Effector memory CD4-positive, alpha-beta T cell (primary cell): ENCODE results near the gene ENOX1.

Experiments used
- DNase-seq, 3 donors: peaks; one replicate each; pipeline ENCODE4 v3.0.0-alpha.2; 2020
- H3K27ac ChIP-seq: 2 replicates; pipeline ENCODE4 v1.7.0; 2013; ENCODE audit warnings: mild to moderate bottlenecking, low read length, moderate library complexity; ENCODE audit not compliant: insufficient read depth, poor library complexity, severe bottlenecking
- H3K27me3 ChIP-seq: replicated peaks from 2 replicates; pipeline ENCODE4 v1.7.0; 2013; ENCODE audit warnings: mild to moderate bottlenecking, low read length; ENCODE audit not compliant: insufficient read depth, control insufficient read depth, poor library complexity, severe bottlenecking
- H3K36me3 ChIP-seq: 2 replicates; pipeline ENCODE4 v1.7.0; 2013; ENCODE audit warnings: mild to moderate bottlenecking, low read length, moderate library complexity; ENCODE audit not compliant: control insufficient read depth, insufficient read depth
- H3K4me1 ChIP-seq: 2 replicates; pipeline ENCODE4 v1.7.0; 2013; ENCODE audit warnings: low read length, mild to moderate bottlenecking; ENCODE audit not compliant: control insufficient read depth, insufficient read depth, poor library complexity, severe bottlenecking
- H3K4me3 ChIP-seq: 2 replicates; pipeline ENCODE4 v1.7.0; 2013; ENCODE audit warnings: low read length, low read depth, mild to moderate bottlenecking; ENCODE audit not compliant: insufficient read depth, poor library complexity, severe bottlenecking
- H3K9me3 ChIP-seq: 2 replicates; pipeline ENCODE4 v1.7.0; 2013; ENCODE audit warnings: mild to moderate bottlenecking, low read length, moderate library complexity; ENCODE audit not compliant: control insufficient read depth

ENOX1 gene

DNA sequence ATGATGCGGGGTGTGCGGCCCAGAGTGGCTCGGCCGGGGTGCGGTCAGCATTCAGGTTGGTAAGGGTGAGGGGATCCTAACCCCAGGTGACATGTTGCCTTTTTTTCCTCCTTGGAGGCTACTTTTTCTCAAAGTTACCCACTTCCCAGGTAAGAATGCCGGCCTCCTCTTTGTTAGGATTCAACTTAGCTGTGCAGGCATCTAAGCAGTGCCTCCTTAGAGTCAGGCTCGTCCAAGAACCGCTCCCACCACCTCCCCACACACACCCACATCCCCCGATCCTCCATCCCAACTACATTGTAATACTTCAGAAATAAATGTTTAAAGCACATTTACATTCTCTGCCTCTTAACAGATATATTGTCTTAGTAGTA lies 733 bp upstream of the ENOX1 start:
- Histone ChIP-seq H3K27ac (no peak overlapping the region), H3K27me3 (peaks cover 6% of the 10 kb centered on the region), H3K4me3 (peak overlapping the region; percentile 67), H3K9me3 (no peaks in the 10 kb centered on the region), H3K4me1 (peaks cover 7% of the 10 kb centered on the region), H3K36me3 (no peaks in the 10 kb centered on the region)
- DNase-seq: no peak

DNA sequence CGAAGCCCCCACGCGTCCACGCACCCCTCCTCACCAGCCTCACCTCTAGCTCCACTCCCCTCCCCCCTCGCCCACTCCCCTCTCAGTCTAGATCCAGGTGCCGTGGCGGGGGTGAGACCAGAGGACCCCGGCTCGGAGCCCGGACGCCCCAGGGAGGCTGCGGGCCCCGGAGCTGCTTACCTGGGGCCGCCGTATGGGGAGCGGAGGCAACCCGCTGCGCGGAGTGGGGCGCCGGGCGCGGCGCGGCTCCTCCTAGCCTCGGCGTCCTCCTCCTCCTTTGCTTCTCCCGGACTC lies 353 bp downstream of the ENOX1 start:
- Histone ChIP-seq H3K27me3 (peaks cover 6% of the 10 kb centered on the region), H3K36me3 (no peaks in the 10 kb centered on the region), H3K4me3 (peak overlapping the region; percentile 67), H3K27ac (no peak overlapping the region), H3K4me1 (peaks cover 7% of the 10 kb centered on the region), H3K9me3 (no peaks in the 10 kb centered on the region)
- DNase-seq: no peak

DNA sequence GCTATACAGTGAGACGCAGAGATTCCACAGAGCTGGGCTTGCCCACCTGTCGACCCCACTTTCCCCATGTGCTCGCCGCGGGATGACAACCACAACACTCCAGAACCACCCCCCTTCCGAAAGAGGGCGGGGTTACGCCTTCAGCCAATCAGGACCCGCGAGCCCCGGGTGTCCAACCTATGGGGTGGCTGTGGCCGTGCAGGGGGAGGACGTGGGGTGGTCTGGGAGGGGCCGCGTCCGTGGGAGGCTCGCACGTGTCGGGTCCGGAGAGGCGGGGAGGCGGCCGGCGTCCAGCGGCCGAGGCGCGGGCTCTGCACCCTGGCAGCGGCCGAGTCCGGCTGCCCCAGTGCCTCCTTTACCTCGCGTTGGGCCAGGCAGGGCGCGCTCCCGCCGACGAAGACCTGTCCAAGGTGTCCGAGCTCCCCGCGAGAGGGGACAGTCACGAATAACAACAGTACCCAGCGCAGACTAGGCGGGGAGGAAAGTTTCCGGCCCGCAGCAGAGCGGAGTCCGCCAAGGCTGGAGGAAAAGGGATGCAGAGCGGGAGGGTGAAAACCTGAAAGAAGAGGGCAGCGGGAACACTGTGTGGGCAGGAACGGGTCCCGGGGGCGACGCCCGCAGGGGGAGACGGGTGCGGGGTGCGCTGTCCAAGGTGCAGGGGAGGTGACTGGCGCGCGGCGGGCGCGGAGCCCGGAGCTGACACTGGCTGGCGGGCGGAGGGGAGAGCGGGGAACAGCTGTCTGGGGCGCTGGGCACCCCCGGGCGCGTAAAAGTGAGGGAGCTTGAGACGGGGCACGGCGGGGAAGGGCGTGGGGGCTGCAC lies 911 bp downstream of the ENOX1 start:
- Histone ChIP-seq H3K9me3 (no peaks in the 10 kb centered on the region), H3K36me3 (no peaks in the 10 kb centered on the region), H3K4me3 (peak overlapping the region; percentile 67), H3K4me1 (peaks cover 7% of the 10 kb centered on the region), H3K27me3 (peaks cover 6% of the 10 kb centered on the region), H3K27ac (no peak overlapping the region)
- DNase-seq: no peak

DNA sequence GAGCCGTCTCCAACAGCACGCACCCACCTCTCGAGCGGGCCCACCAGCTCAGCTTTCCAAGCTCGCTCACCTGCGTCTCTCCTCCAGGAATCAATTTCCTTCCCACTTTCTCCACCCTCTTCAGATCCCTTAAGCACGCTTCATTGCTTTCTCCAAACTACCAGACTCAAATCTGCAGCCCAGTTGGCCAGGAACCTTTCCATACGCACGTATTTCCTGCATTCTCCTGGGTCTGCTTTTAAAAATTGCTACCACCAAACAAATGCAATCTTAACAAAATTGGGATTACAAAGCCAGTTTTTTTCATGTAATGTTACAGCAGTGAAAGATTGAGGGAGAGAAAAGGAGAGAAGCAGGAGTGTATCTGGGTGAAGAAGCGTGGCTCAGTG lies 1.5 kb downstream of the ENOX1 start:
- Histone ChIP-seq H3K4me3 (no peak overlapping the region), H3K27ac (no peak overlapping the region), H3K27me3 (peaks cover 6% of the 10 kb centered on the region), H3K4me1 (peaks cover 7% of the 10 kb centered on the region), H3K9me3 (no peaks in the 10 kb centered on the region), H3K36me3 (no peaks in the 10 kb centered on the region)
- no peak for DNase-seq

DNA sequence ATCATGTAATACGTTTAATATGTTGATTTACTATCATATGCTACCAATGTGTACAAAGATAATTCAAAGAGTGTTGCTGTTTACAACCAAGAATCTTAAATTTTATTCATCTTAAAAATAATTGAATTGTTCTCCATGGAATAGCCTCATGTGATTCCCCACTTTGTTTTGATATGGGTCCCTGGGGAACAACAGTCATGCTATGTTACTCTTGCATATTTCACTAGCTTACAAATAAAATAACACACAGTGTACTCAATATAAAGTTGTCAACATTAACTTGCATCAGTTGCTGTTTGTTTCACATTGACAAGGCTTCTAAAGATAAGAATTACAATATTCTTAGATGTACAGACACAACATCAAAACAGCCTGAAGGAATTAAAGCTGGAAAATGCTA lies 2.3 kb downstream of the ENOX1 start:
- Histone ChIP-seq H3K4me1 (peaks cover 7% of the 10 kb centered on the region), H3K4me3 (no peak overlapping the region), H3K27ac (no peak overlapping the region), H3K27me3 (peaks cover 6% of the 10 kb centered on the region), H3K36me3 (no peaks in the 10 kb centered on the region), H3K9me3 (no peaks in the 10 kb centered on the region)
- DNase-seq: no peak

DNA sequence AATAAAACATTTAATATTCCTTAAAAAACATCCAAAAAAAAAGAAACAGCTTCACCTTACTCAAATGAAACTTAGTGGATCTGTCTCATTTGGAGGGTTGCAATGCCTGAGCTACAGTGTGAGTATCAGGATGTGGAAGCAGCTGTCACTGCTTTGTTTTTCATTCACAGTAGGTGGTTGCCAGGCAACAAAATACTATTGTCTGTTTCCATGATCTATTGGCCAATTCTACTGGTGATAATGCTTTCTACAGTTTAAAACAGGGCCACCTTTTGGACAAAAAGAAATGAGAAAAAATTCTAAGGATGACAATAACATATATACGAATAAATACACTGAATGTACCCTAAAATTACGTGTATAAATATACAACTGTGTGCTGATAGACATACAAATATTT lies 3.0 kb downstream of the ENOX1 start:
- Histone ChIP-seq H3K36me3 (no peaks in the 10 kb centered on the region), H3K27ac (no peak overlapping the region), H3K4me1 (peaks cover 7% of the 10 kb centered on the region), H3K9me3 (no peaks in the 10 kb centered on the region), H3K27me3 (peaks cover 6% of the 10 kb centered on the region), H3K4me3 (no peak overlapping the region)
- DNase-seq: no peak

DNA sequence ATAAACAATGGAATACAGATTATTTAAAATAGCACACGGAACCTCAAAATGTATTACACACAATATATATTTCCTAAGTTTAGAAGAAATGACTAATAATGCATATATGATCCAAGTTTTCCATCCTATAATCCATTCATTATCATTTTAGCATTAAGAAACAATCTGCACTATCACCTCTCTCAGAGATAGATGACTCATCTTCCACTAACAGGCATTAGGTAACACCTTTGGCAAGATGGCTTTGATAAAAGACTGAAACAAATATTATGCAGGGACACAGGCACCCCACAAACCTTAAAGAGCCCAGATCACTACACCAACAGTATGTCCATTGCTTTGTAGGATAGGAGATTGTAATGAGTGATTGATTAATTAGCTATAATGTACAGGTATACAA lies 4.1 kb downstream of the ENOX1 start:
- Histone ChIP-seq H3K9me3 (no peaks in the 10 kb centered on the region), H3K27me3 (peaks cover 3% of the 10 kb centered on the region), H3K4me3 (no peak overlapping the region), H3K4me1 (peaks cover 7% of the 10 kb centered on the region), H3K36me3 (no peaks in the 10 kb centered on the region), H3K27ac (no peak overlapping the region)
- DNase-seq: no peak

DNA sequence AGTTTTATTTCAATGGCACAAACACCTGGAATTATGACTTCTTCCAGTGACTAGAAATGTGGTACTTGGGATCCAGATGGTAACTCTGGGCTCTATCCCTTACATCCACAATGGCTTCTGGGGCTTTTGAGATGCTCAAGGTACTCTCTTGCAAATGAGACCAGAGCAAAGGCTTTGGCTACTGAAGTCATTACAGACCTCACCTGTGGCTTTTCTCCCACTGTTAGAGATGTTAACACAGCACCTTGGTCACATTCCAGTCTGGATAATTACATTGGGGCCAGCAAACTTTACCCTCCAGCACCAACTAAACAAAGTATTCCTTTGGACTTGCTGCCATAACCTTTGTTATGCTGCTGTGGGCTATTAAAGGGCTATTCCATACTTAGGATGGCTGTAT lies 6.1 kb downstream of the ENOX1 start:
- Histone ChIP-seq H3K36me3 (no peaks in the 10 kb centered on the region), H3K4me1 (peaks cover under 1% of the 10 kb centered on the region), H3K27me3 (no peaks in the 10 kb centered on the region), H3K4me3 (no peak overlapping the region), H3K9me3 (no peaks in the 10 kb centered on the region), H3K27ac (no peak overlapping the region)
- no peak for DNase-seq

DNA sequence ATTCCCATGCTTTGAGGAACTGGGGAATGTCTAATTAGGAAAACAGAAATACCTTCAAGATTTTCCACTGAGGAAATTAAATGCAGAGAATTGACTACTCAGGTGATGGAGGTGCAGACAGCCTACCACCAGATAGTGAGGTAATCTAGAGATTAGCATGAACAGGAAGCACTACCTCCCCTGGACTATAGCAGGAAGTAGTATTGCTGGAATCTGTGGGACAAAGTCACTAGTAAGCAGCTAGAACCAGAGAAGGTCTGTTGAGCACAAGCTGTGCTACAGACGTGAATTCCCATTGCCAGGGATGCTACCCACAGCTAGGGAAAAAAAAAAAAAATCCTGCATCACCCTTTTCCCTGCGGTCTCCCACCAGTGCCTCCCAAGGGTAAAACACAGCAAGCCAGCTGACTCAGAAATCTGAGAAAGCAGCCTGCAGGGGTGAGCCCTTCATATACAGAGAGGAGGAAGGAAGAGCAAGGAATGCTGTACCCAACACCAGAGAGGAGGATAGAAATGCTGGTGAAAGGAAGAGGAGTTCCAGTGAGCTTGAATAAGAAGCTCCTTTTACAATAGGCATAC lies 10.2 kb downstream of the ENOX1 start:
- no peak for DNase-seq
- H3K4me3 ChIP-seq: no peak overlapping the region

DNA sequence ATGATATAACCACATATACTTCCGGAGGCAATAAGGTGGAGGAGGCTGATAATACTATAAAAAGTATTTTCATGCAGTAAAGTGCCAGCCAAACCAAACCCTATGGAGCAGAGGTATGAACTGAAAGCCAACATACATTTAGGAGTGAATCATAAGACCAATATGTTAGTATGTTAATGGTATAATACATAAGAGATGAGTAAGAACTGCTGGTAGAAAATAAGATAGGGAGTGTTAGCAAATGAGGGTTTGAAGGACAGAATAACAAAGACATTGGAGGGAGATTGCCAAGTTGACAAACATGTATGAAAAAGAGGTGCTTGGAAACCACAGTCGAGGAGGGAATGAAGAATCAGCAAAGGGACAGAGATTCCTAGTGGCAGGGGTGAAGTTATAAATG lies 10.8 kb downstream of the ENOX1 start:
- H3K9me3 ChIP-seq: no peaks in the 10 kb centered on the region
- H3K4me1 ChIP-seq: no peaks in the 10 kb centered on the region
- no peaks in the 10 kb centered on the region for H3K27me3 ChIP-seq
- DNase-seq: no peak
- no peak overlapping the region for H3K27ac ChIP-seq
- H3K4me3 ChIP-seq: no peak overlapping the region
- H3K36me3 ChIP-seq: no peaks in the 10 kb centered on the region

More for the DNA sequence above, 10.2 kb downstream of the ENOX1 start:
- Histone ChIP-seq H3K4me1 (no peaks in the 10 kb centered on the region), H3K36me3 (no peaks in the 10 kb centered on the region), H3K27me3 (no peaks in the 10 kb centered on the region), H3K9me3 (no peaks in the 10 kb centered on the region), H3K27ac (no peak overlapping the region)
